IMR-90 (cell line): ENCODE data around the gene RRM1. TPM values are rescaled to one million over a fixed set of nuclear protein-coding genes. Genes with fewer than 3 reads are reported as not detected.

ENCODE experiments used
- ATAC-seq: fragments of 200-7000 bp; cut with Tn5 transposase; 2 replicates; pipeline ENCODE4 v1.9.1; 2020; ENCODE audit warnings: low read depth, mild to moderate bottlenecking, moderate library complexity
- BruUV-seq: library from RNA; stranded (reverse); fragments of 400-500 nt; replicated peaks from 2 replicates; lab custom pipeline; 2021; lab: Mats Ljungman, UMichigan
- CTCF ChIA-PET: fragments of 300-600 bp; formaldehyde crosslinking; extraction: SDS; loops from one replicate; lab custom pipeline; 2021; ENCODE audit warnings: antibody characterized with exemption; lab: Yijun Ruan, JAX
- POLR2A ChIA-PET: fragments of 300-600 bp; sonication (Branson Sonifier 250); formaldehyde crosslinking; loops from one replicate; lab custom pipeline; 2022; ENCODE audit warnings: antibody characterized with exemption; ENCODE audit not compliant: unreplicated experiment; lab: Charles Lee
- DNase-seq: peaks from one replicate; pipeline ENCODE4 v3.0.0; 2013
- H2AFZ ChIP-seq: replicated peaks from 2 replicates; pipeline ENCODE3; 2013; ENCODE audit warnings: low read length, mild to moderate bottlenecking; ENCODE audit not compliant: poor library complexity
- H2AK5ac ChIP-seq: 2 replicates; pipeline ENCODE4 v1.6.1; 2013; ENCODE audit warnings: low read depth, low read length, inconsistent platforms
- H2AK9ac ChIP-seq: replicated peaks from 2 replicates; pipeline ENCODE3; 2013; ENCODE audit warnings: mild to moderate bottlenecking, low read depth, low read length, moderate library complexity; ENCODE audit not compliant: poor library complexity
- H2BK120ac ChIP-seq: 2 replicates; pipeline ENCODE4 v1.6.1; 2013; ENCODE audit warnings: low read depth, low read length, inconsistent platforms
- H2BK15ac ChIP-seq: 3 replicates; pipeline ENCODE4 v1.6.1; 2013; ENCODE audit warnings: low read depth, low read length, inconsistent platforms
- H2BK20ac ChIP-seq: 2 replicates; pipeline ENCODE4 v1.6.1; 2013; ENCODE audit warnings: low read depth, mild to moderate bottlenecking, inconsistent platforms, low read length, moderate library complexity
- H2BK5ac ChIP-seq: 2 replicates; pipeline ENCODE4 v1.6.1; 2013; ENCODE audit warnings: mild to moderate bottlenecking, low read depth, low read length, inconsistent platforms; ENCODE audit not compliant: poor library complexity, severe bottlenecking
- H3K14ac ChIP-seq: replicated peaks from 2 replicates; pipeline ENCODE4 v1.6.1; 2013; ENCODE audit warnings: low read depth, low read length, inconsistent platforms
- H3K18ac ChIP-seq: 2 replicates; pipeline ENCODE4 v1.6.1; 2013; ENCODE audit warnings: low read depth, low read length, control low read depth
- H3K23ac ChIP-seq: 2 replicates; pipeline ENCODE4 v1.6.1; 2013; ENCODE audit warnings: low read depth, low read length, inconsistent platforms
- H3K27ac ChIP-seq: 2 replicates; pipeline ENCODE4 v1.5.1; 2013; ENCODE audit warnings: mild to moderate bottlenecking, control low read depth, low read length; ENCODE audit not compliant: insufficient read depth
- H3K27me3 ChIP-seq: 2 replicates; pipeline ENCODE4 v1.6.1; 2013; ENCODE audit warnings: low read length; ENCODE audit not compliant: control insufficient read depth, insufficient read depth
- H3K36me3 ChIP-seq: 2 replicates; pipeline ENCODE4 v1.6.1; 2013; ENCODE audit warnings: low read length, mixed read lengths; ENCODE audit not compliant: control insufficient read depth, insufficient read depth
- H3K4ac ChIP-seq: 2 replicates; pipeline ENCODE4 v1.6.1; 2013; ENCODE audit warnings: low read depth, low read length, inconsistent platforms
- H3K4me1 ChIP-seq: 2 replicates; pipeline ENCODE4 v1.6.1; 2013; ENCODE audit warnings: low read length, mixed read lengths; ENCODE audit not compliant: control insufficient read depth, insufficient read depth
- H3K4me2 ChIP-seq: 2 replicates; pipeline ENCODE4 v1.6.1; 2013; ENCODE audit warnings: low read depth, mild to moderate bottlenecking, control low read depth, low read length, moderate library complexity
- H3K4me3 ChIP-seq: 2 replicates; pipeline ENCODE4 v1.5.1; 2013; ENCODE audit warnings: low read depth, mild to moderate bottlenecking, control low read depth, low read length, moderate library complexity; ENCODE audit not compliant: insufficient read depth
- H3K56ac ChIP-seq: 2 replicates; pipeline ENCODE4 v1.6.1; 2013; ENCODE audit warnings: low read length, inconsistent platforms; ENCODE audit not compliant: insufficient read depth; ENCODE audit errors: extremely low read depth
- H3K79me1 ChIP-seq, 2 experiments: 2 replicates each; pipeline ENCODE4 v1.6.1; 2013; ENCODE audit warnings: low read length in 2 of 2, inconsistent platforms in 1 of 2, low read depth in 1 of 2
- H3K9ac ChIP-seq: 2 replicates; pipeline ENCODE4 v1.6.1; 2013; ENCODE audit warnings: low read depth, low read length, control low read depth
- H3K9me1 ChIP-seq: 2 replicates; pipeline ENCODE4 v1.6.1; 2013; ENCODE audit warnings: low read length, inconsistent platforms; ENCODE audit not compliant: insufficient read depth
- H3K9me3 ChIP-seq: 2 replicates; pipeline ENCODE4 v1.6.1; 2013; ENCODE audit warnings: low read length; ENCODE audit not compliant: control insufficient read depth, insufficient read depth
- H4K20me1 ChIP-seq: 2 replicates; pipeline ENCODE4 v1.6.1; 2013; ENCODE audit warnings: low read length, inconsistent platforms; ENCODE audit not compliant: insufficient read depth
- H4K5ac ChIP-seq: 2 replicates; pipeline ENCODE4 v1.6.1; 2013; ENCODE audit warnings: mild to moderate bottlenecking, low read depth, low read length, control low read depth
- H4K8ac ChIP-seq, 2 experiments: 2 replicates each; pipeline ENCODE4 v1.6.1; 2013; ENCODE audit warnings: low read depth in 2 of 2, low read length in 2 of 2, control low read depth in 1 of 2, inconsistent platforms in 1 of 2
- H4K91ac ChIP-seq: 2 replicates; pipeline ENCODE4 v1.6.1; 2013; ENCODE audit warnings: low read depth, low read length, inconsistent platforms; ENCODE audit not compliant: insufficient read depth
- FOS ChIP-seq: fragments of 150-350 bp; IDR thresholded peaks from 2 replicates; pipeline ENCODE4 v1.6.1; 2016; ENCODE audit warnings: low read depth, low read length
- MAFK ChIP-seq: IDR thresholded peaks from 2 replicates; pipeline ENCODE4 v1.6.1; 2012; ENCODE audit warnings: low read depth, low read length, improper control_type of control experiment
- POLR2A ChIP-seq: IDR thresholded peaks from 2 replicates; pipeline ENCODE4 v1.6.1; 2012; ENCODE audit warnings: mild to moderate bottlenecking, low read depth, low read length
- RAD21 ChIP-seq: IDR thresholded peaks from 2 replicates; pipeline ENCODE4 v1.6.1; 2012; ENCODE audit warnings: low read length, improper control_type of control experiment
- RCOR1 ChIP-seq: IDR thresholded peaks from 2 replicates; pipeline ENCODE4 v1.6.1; 2012; ENCODE audit warnings: mild to moderate bottlenecking, low read length, improper control_type of control experiment; ENCODE audit not compliant: insufficient replicate concordance
- SMC3 ChIP-seq: fragments of 150-350 bp; IDR thresholded peaks from 2 replicates; pipeline ENCODE4 v1.6.1; 2016; ENCODE audit warnings: low read depth, mild to moderate bottlenecking, antibody characterized with exemption, low read length, moderate library complexity
- WGBS, 2 experiments: methylation state at CpG; one replicate each; pipeline versions ENCODE4 v1.1.5 to v1.1.7; 2013; ENCODE audit warnings: missing lambda C conversion rate in 2 of 2; ENCODE audit not compliant: insufficient read length in 1 of 2; ENCODE audit errors: extremely low coverage in 2 of 2; 5-methylcytosine and 5-hydroxymethylcytosine counted together
- dilution Hi-C: fragments of 300-500 bp; cut with HindIII; formaldehyde crosslinking; loops from one replicate; pipeline ENCODE4 v1.14.3; 2018; ENCODE audit warnings: low sequenced_read_pairs; ENCODE audit not compliant: unreplicated experiment
- in situ Hi-C: fragments of 300-500 bp; cut with MboI; formaldehyde crosslinking; loops from 3 replicates; pipeline ENCODE4 v1.14.3; 2019; ENCODE audit warnings: low sequenced_read_pairs, inconsistent platforms, mixed read lengths
- intact Hi-C: fragments of 100-400 bp; cut with micrococcal nuclease; formaldehyde crosslinking; loops from 2 replicates; pipeline ENCODE4 v1.10.0; 2022
- polyA plus RNA-seq, 3 experiments: library from polyadenylated mRNA; depleted of rRNA; stranded (reverse); fragments of >200 nt; gene quantifications; 2 replicates each; pipeline ENCODE4 v1.2.3, GENCODE V29; 2012; ENCODE audit warnings: low replicate concordance in 1 of 3
- total RNA-seq: library from RNA; depleted of rRNA; stranded (reverse); fragments of >200 nt; gene quantifications from 2 replicates; pipeline ENCODE4 v1.2.3, GENCODE V29; 2012
- TF ChIP-seq, protein P1 (sequence below): conservative IDR thresholded peaks from 2 replicates; pipeline ENCODE4 v1.5.1; 2012; ENCODE audit warnings: mild to moderate bottlenecking, low read depth, low read length, improper control_type of control experiment

Gene RRM1
- total and polyA plus RNA-seq, 2 of the 4 experiments (the other 2 are of a cell fraction) = 55.1 to 183 TPM

DNA sequence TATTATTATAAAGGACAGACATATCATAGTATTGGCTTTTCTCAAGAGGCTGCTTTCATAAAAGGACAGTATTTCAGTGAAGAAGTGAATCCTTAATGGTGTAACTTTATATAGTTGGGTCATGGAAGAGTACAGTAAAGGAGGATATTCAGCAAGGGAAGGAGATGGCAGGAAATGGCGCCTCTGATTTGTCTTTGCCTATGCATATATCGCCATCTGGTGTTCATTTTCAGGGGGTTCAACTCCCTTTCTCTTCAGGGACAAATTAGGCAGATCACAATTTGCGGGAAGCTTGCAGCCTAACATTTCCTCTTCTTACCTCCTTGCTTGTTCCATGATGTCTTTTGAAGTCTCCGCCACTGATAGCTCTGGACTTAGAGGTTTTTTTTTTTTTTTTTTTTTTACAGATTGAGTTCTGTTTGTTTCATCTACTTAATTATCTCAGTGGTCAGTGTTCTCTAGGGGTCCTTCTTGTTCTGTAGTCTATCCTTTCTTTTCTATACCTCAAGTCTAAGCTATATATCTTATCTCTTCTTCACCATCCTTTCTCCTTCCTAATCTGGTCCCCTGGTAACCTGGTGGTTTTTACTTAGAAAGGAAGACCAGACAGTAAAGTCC is 21.8 kb upstream of the RRM1 start (continued):
- TF ChIP-seq RAD21 = peak; percentile 100

DNA sequence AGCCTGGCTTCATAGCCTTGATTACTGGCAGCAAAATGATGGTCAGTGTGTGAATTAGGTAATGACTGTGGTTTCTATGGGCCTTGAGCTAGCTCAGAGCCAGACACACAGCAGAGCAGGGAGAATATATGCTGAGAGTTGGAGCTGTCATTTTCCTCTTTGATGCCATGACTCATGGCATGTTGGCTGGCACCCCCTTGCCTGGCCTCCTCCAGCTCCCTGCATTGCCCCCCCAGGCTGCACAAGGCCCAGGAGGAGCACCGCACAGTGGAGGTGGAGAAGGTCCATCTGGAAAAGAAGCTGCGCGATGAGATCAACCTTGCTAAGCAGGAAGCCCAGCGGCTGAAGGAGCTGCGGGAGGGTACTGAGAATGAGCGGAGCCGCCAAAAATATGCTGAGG is 20.3 kb upstream of the RRM1 start:
- CTCF ChIA-PET = interaction anchor here (1.8 to 8.0 kb wide), 2 partner anchors 11 to 222 kb away, joined by 6 to 186 read pairs; partner anchors contain the start of gene STIM1
- Histone ChIP-seq H2BK120ac (no peak overlapping the region), H3K4me1 (0 out of 2 replicates have a peak, but pooled peaks cover 5% of the 10 kb centered on the region), H2BK20ac (no peak overlapping the region), H3K4me2 (no peak overlapping the region), H3K9me3 (no peaks in the 10 kb centered on the region), H3K27ac (no peak overlapping the region), H2BK15ac (no peak overlapping the region), H3K9ac (no peak overlapping the region), H2AK5ac (no peak overlapping the region), H3K23ac (no peak overlapping the region), H4K20me1 (no peaks in the 10 kb centered on the region), H2AK9ac (no peak overlapping the region), H3K4ac (no peak overlapping the region), H3K9me1 (no peaks in the 10 kb centered on the region), H2AFZ (no peak overlapping the region), H3K4me3 (no peak overlapping the region), H2BK5ac (no peak overlapping the region), H4K91ac (no peak overlapping the region), H4K8ac (no peak overlapping the region), H4K5ac (no peak overlapping the region), H3K27me3 (no peaks in the 10 kb centered on the region), H3K56ac (no peak overlapping the region), H3K36me3 (no peaks in the 10 kb centered on the region; the same call in 1 of the 2 replicates), H3K79me1 (no peaks in the 10 kb centered on the region), H3K14ac (no peak overlapping the region), H3K18ac (no peak overlapping the region)
- ATAC-seq (no peak), DNase-seq (no peak)
- in situ Hi-C loops = loop anchor here (5.0 kb wide), 1 partner anchor 227 kb away; no protein-coding TSS in a partner anchor
- intact Hi-C loops = loop anchor here (10.0 kb wide), 2 partner anchors 289 to 369 kb away; no protein-coding TSS in a partner anchor
- TF ChIP-seq FOS (no peak), SMC3 (no peak), MAFK (no peak), POLR2A (no peak), RCOR1 (no peak)
- TF ChIP-seq, protein P1, sequence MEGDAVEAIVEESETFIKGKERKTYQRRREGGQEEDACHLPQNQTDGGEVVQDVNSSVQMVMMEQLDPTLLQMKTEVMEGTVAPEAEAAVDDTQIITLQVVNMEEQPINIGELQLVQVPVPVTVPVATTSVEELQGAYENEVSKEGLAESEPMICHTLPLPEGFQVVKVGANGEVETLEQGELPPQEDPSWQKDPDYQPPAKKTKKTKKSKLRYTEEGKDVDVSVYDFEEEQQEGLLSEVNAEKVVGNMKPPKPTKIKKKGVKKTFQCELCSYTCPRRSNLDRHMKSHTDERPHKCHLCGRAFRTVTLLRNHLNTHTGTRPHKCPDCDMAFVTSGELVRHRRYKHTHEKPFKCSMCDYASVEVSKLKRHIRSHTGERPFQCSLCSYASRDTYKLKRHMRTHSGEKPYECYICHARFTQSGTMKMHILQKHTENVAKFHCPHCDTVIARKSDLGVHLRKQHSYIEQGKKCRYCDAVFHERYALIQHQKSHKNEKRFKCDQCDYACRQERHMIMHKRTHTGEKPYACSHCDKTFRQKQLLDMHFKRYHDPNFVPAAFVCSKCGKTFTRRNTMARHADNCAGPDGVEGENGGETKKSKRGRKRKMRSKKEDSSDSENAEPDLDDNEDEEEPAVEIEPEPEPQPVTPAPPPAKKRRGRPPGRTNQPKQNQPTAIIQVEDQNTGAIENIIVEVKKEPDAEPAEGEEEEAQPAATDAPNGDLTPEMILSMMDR = no peak
- POLR2A ChIA-PET = no interaction called here
- 100% methylated on average over 1 of the region's 7 CpGs; no CpG with 5 or more reads in 1 of the 2 experiments for WGBS, 2 experiments
- BruUV-seq = no TSS peak
- dilution Hi-C loops = no loop called here
